GM21526 (cell line): Measurements from ENCODE around the gene BTBD2.
"Not testable (repeated sequence)": the region's sequence is repeated elsewhere in the genome, so short reads cannot be mapped to it uniquely, and the experiment has no call there.

Experiments
- ATAC-seq: cut with Tn5 transposase; IDR thresholded peaks from one replicate; pipeline ENCODE4 v1.9.1; 2021; ENCODE audit warnings: moderate library complexity; ENCODE audit not compliant: unreplicated experiment, low FRiP score

Gene BTBD2

GRCh38 chr19:2040647-2041432, 25.3 kb upstream of the BTBD2 start:
- no peak for ATAC-seq

GRCh38 chr19:2039959-2040646, 24.6 kb upstream of the BTBD2 start:
- ATAC-seq, result no peak

- no peak for ATAC-seq
Measured at GRCh38 chr19:2039089-2039958, 23.8 kb upstream of the BTBD2 start.

GRCh38 chr19:2038284-2039088, 23.0 kb upstream of the BTBD2 start:
- no peak for ATAC-seq

- no peak for ATAC-seq
Measured at GRCh38 chr19:2037651-2038255, 22.2 kb upstream of the BTBD2 start.

GRCh38 chr19:2036424-2036823, 20.9 kb upstream of the BTBD2 start:
- no peak for ATAC-seq

GRCh38 chr19:2035590-2035991, 20.1 kb upstream of the BTBD2 start:
- no peak for ATAC-seq

- ATAC-seq, result no peak
Measured at GRCh38 chr19:2034729-2035589, 19.4 kb upstream of the BTBD2 start.

- not testable (repeated sequence) for ATAC-seq
Measured at GRCh38 chr19:2034253-2034652, 18.7 kb upstream of the BTBD2 start.

GRCh38 chr19:2033825-2034159, 18.3 kb upstream of the BTBD2 start:
- no peak for ATAC-seq

GRCh38 chr19:2033115-2033824, 17.8 kb upstream of the BTBD2 start:
- ATAC-seq, result no peak

- no peak for ATAC-seq
Measured at GRCh38 chr19:2032296-2032941, 16.9 kb upstream of the BTBD2 start.

- ATAC-seq, result no peak
Measured at GRCh38 chr19:2027361-2027760, 11.8 kb upstream of the BTBD2 start.

- no peak for ATAC-seq
Measured at GRCh38 chr19:2026770-2027169, 11.3 kb upstream of the BTBD2 start.

GRCh38 chr19:2022289-2022688, 6.8 kb upstream of the BTBD2 start:
- no peak for ATAC-seq

- no peak for ATAC-seq
Measured at GRCh38 chr19:2021453-2022140, 6.1 kb upstream of the BTBD2 start.

GRCh38 chr19:2018752-2019151, 3.2 kb upstream of the BTBD2 start:
- ATAC-seq, result no peak
